HEK293 (cell line): ENCODE measurements around the gene CIDEB.
A peak's percentile ranks its signal among the peaks of the same experiment; 100 is the strongest.

Experiments
- CTCF ChIA-PET: fragments of 350-600 bp; formaldehyde crosslinking; extraction: SDS; loops from one replicate; lab custom pipeline; 2021; ENCODE audit warnings: antibody characterized with exemption; lab: Yijun Ruan, JAX
- POLR2A ChIA-PET: fragments of 300-600 bp; formaldehyde crosslinking; extraction: SDS; loops from one replicate; lab custom pipeline; 2020; ENCODE audit warnings: antibody characterized with exemption, inconsistent platforms; lab: Yijun Ruan, JAX
- H3K27ac ChIP-seq: fragments of 200-500 bp; sonication (Bioruptor generic); 2 replicates; pipeline ENCODE4 v1.5.1; 2014; ENCODE audit warnings: low read depth, low read length, control low read depth, inconsistent platforms; ENCODE audit errors: extremely low read depth
- H3K36me3 ChIP-seq, 2 experiments: fragments of 200-500 bp in 1 of 2; sonication (Bioruptor generic) in 1 of 2; 1 replicate in 1 of 2; 2 replicates in 1 of 2; pipeline ENCODE4 v1.5.1; 2014 to 2017; ENCODE audit warnings: inconsistent platforms in 2 of 2, low read length in 2 of 2; ENCODE audit not compliant: control insufficient read depth in 2 of 2, insufficient read depth in 1 of 2
- H3K4me1 ChIP-seq: fragments of 200-500 bp; sonication (Bioruptor generic); 2 replicates; pipeline ENCODE4 v1.5.1; 2014; ENCODE audit warnings: mild to moderate bottlenecking, low read length, inconsistent platforms; ENCODE audit not compliant: control insufficient read depth, insufficient read depth
- H3K4me3 ChIP-seq: 2 replicates; pipeline ENCODE4 v1.5.1; 2011; ENCODE audit warnings: low read depth, mild to moderate bottlenecking, control low read depth, low read length, moderate library complexity
- H3K9me3 ChIP-seq: fragments of 200-500 bp; sonication (Bioruptor generic); 2 replicates; pipeline ENCODE4 v1.5.1; 2014; ENCODE audit warnings: low read depth, low read length, inconsistent platforms; ENCODE audit not compliant: control insufficient read depth, insufficient read depth
- ATF2 ChIP-seq: fragments of 450-650 bp; formaldehyde crosslinking; IDR thresholded peaks from 2 replicates; pipeline ENCODE4 v1.5.1; 2016; ENCODE audit warnings: missing biosample characterization, missing genetic modification characterization, low read depth
- GLI2 ChIP-seq: fragments of 450-650 bp; formaldehyde crosslinking; IDR thresholded peaks from 2 replicates; pipeline ENCODE4; 2017; ENCODE audit warnings: missing biosample characterization, missing genetic modification characterization, low read depth, borderline replicate concordance
- GLI4 ChIP-seq: fragments of 450-650 bp; formaldehyde crosslinking; IDR thresholded peaks from 2 replicates; pipeline ENCODE4 v1.5.1; 2016; ENCODE audit warnings: missing biosample characterization, missing genetic modification characterization
- IKZF3 ChIP-seq: fragments of 450-650 bp; IDR thresholded peaks from 2 replicates; pipeline ENCODE4 v1.5.0; 2018; ENCODE audit warnings: missing biosample characterization, mild to moderate bottlenecking, missing genetic modification characterization, moderate library complexity
- KLF1 ChIP-seq: fragments of 450-650 bp; formaldehyde crosslinking; IDR thresholded peaks from 2 replicates; pipeline ENCODE4 v1.5.1; 2016; ENCODE audit warnings: missing biosample characterization, missing genetic modification characterization
- KLF16 ChIP-seq: fragments of 450-650 bp; formaldehyde crosslinking; IDR thresholded peaks from 2 replicates; pipeline ENCODE4 v1.5.1; 2017; ENCODE audit warnings: missing biosample characterization, missing genetic modification characterization
- KLF7 ChIP-seq: fragments of 450-650 bp; formaldehyde crosslinking; IDR thresholded peaks from 2 replicates; pipeline ENCODE4 v1.5.1; 2016; ENCODE audit warnings: missing biosample characterization, missing genetic modification characterization, borderline replicate concordance
- KLF9 ChIP-seq: fragments of 450-650 bp; formaldehyde crosslinking; IDR thresholded peaks from 2 replicates; pipeline ENCODE4 v1.5.1; 2016; ENCODE audit warnings: missing biosample characterization, missing genetic modification characterization, low read depth
- SP2 ChIP-seq: fragments of 450-650 bp; formaldehyde crosslinking; IDR thresholded peaks from 2 replicates; pipeline ENCODE4 v1.5.1; 2016; ENCODE audit warnings: missing biosample characterization, missing genetic modification characterization
- TRIM28 ChIP-seq: IDR thresholded peaks from 2 replicates; pipeline ENCODE4 v1.6.1; 2011; ENCODE audit warnings: low read length, control low read depth, borderline replicate concordance
- WT1 ChIP-seq: fragments of 450-650 bp; formaldehyde crosslinking; IDR thresholded peaks from 2 replicates; pipeline ENCODE4 v1.5.1; 2016; ENCODE audit warnings: missing biosample characterization, missing genetic modification characterization
- ZNF148 ChIP-seq: fragments of 450-650 bp; formaldehyde crosslinking; IDR thresholded peaks from 2 replicates; pipeline ENCODE4 v1.5.0; 2017; ENCODE audit warnings: missing biosample characterization, missing genetic modification characterization, borderline replicate concordance
- ZNF2 ChIP-seq: fragments of 450-650 bp; formaldehyde crosslinking; IDR thresholded peaks from 2 replicates; pipeline ENCODE4 v1.5.1; 2016; ENCODE audit warnings: missing biosample characterization, missing genetic modification characterization
- ZNF398 ChIP-seq: fragments of 450-650 bp; formaldehyde crosslinking; IDR thresholded peaks from 2 replicates; pipeline ENCODE4 v1.5.1; 2017; ENCODE audit warnings: missing biosample characterization, missing genetic modification characterization
- ZNF624 ChIP-seq: fragments of 450-650 bp; formaldehyde crosslinking; IDR thresholded peaks from 2 replicates; pipeline ENCODE4 v1.5.1; 2017; ENCODE audit warnings: missing biosample characterization, missing genetic modification characterization
- ZNF76 ChIP-seq: fragments of 450-650 bp; formaldehyde crosslinking; IDR thresholded peaks from 2 replicates; pipeline ENCODE4; 2016; ENCODE audit warnings: low read depth, missing biosample characterization, missing genetic modification characterization, borderline replicate concordance
- ZNF837 ChIP-seq: fragments of 450-650 bp; formaldehyde crosslinking; IDR thresholded peaks from 2 replicates; pipeline ENCODE4 v1.5.1; 2016; ENCODE audit warnings: missing biosample characterization, missing genetic modification characterization
- ZNF843 ChIP-seq: fragments of 450-650 bp; formaldehyde crosslinking; IDR thresholded peaks from 2 replicates; pipeline ENCODE4 v1.5.1; 2016; ENCODE audit warnings: missing biosample characterization, missing genetic modification characterization
- ZSCAN16 ChIP-seq: fragments of 450-650 bp; formaldehyde crosslinking; IDR thresholded peaks from 2 replicates; pipeline ENCODE4 v1.5.1; 2016; ENCODE audit warnings: missing biosample characterization, missing genetic modification characterization

The CIDEB gene

DNA sequence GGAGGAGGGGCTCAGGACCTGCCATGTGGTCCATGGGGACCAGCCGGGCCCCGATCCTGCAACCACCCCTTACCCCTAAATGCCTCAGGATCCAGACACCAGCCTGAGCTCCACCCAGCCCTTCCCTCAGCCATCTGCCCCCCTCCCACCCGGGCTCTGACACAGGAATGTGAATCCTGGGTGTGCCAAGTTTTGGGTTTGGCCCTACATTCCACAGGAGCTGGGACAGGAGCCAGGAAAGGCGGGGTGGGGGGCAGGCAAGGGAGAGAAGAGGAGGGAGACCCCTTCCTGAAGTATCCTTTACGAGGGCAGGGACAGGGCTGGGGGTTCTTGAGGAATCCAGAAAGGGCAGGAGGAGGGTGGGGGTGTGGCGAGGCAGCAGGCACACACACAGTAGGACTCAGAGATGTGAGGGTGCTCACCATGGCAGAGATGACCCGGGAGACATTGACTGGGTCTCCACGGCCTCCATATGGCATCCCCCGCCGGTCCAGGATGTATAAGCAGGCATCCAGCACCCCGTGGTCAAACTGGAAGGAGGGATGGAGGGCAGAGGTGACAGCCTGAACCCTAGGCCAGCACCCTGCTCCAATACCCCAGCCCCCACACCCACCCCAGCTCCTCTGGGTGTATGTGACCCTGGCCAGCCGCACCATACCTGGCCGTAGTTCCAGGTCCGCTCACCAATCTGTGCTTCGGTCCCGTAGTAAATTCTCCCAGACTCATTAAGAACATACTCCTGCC, 48.3 kb downstream of the CIDEB start:
- CTCF ChIA-PET = interaction anchor here (1.6 kb wide), 1 partner anchor 11 kb away, joined by 3 read pairs; the partner anchor contains the start of gene RABGGTA
- no peaks in the 10 kb centered on the region for H3K4me1 ChIP-seq
- no peak overlapping the region for H3K27ac ChIP-seq
- no peaks in the 10 kb centered on the region for H3K9me3 ChIP-seq
- TF ChIP-seq ZNF398 (tag by site-specific recombination) (no peak), KLF1 (tag by site-specific recombination) (0 out of 2 replicates have a peak, but pooled peaks have one; percentile 22)
- TF ChIP-seq, all 188 proteins: peak for 1
- peaks cover 0 to 10% of the 10 kb centered on the region in 2 experiments; a peak in 1 of 3 replicates for H3K36me3 ChIP-seq
- POLR2A ChIA-PET = no interaction called here
- no peak overlapping the region for H3K4me3 ChIP-seq

GRCh38 chr14:24258548-24259265, 49.1 kb downstream of the CIDEB start:
- H3K27ac ChIP-seq = no peak overlapping the region
- no peaks in the 10 kb centered on the region for H3K9me3 ChIP-seq
- TF ChIP-seq ZNF76 (tag by site-specific recombination) = no peak
- no peak for TF ChIP-seq IKZF3 (tag by site-specific recombination)
- no peak for TF ChIP-seq ATF2 (tag by site-specific recombination)
- TF ChIP-seq ZNF837 = no peak
- TF ChIP-seq SP2 (tag by site-specific recombination) = no peak
- TF ChIP-seq ZNF624 (tag by site-specific recombination) = no peak
- no peak for TF ChIP-seq ZNF398 (tag by site-specific recombination)
- TF ChIP-seq ZNF843 (tag by site-specific recombination) = no peak
- H3K4me3 ChIP-seq = no peak overlapping the region
- H3K36me3 ChIP-seq = peaks cover 0 to 15% of the 10 kb centered on the region in 2 experiments; a peak in 1 of 3 replicates
- H3K4me1 ChIP-seq = no peaks in the 10 kb centered on the region
- ChIA-PET POLR2A (interaction anchor here (0.7 kb wide), 1 partner anchor 12 kb away, joined by 3 read pairs; no protein-coding TSS in a partner anchor), CTCF (interaction anchor here (1.6 kb wide), 1 partner anchor 12 kb away, joined by 3 read pairs; the partner anchor contains the start of gene RABGGTA)

DNA sequence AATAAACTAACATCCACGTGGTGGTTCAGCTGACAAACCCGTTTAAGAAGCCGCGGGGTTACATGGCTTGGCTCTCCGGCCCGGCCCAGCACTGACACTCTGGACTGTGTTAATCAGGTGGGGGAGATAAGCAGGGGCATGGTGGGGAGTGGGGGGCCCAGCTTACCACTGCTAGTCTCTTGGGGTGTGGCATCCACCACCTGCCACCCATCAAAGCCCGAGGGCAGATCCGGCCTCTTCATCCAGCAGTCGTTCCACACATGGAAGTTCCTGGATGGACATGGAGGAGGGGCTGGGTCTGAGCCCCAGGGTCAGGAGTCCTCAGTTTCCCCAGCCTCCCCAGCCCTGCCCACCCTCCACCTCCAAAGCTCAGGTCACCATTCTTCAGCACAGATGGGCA, 49.7 kb downstream of the CIDEB start:
- no peaks in the 10 kb centered on the region for H3K9me3 ChIP-seq
- CTCF ChIA-PET = interaction anchor here (1.6 kb wide), 1 partner anchor 13 kb away, joined by 3 read pairs; the partner anchor contains the start of gene RABGGTA
- no peak for TF ChIP-seq KLF16
- no peak for TF ChIP-seq GLI2 (tag by site-specific recombination)
- no peak for TF ChIP-seq GLI4 (tag by site-specific recombination)
- TF ChIP-seq KLF9 (tag by site-specific recombination) = no peak
- TF ChIP-seq KLF7 (tag by site-specific recombination) = no peak
- TF ChIP-seq ZNF2 (tag by site-specific recombination) = no peak
- TF ChIP-seq ZNF148 = no peak
- no peak for TF ChIP-seq WT1 (tag by site-specific recombination)
- no peak for TF ChIP-seq ZSCAN16 (tag by site-specific recombination)
- TF ChIP-seq TRIM28 = no peak

More for the DNA sequence above, 49.7 kb downstream of the CIDEB start:
- Histone ChIP-seq H3K27ac (no peak overlapping the region), H3K4me3 (no peak overlapping the region), H3K36me3 (peaks cover 0 to 15% of the 10 kb centered on the region in 2 experiments; a peak in 2 of 3 replicates), H3K4me1 (no peaks in the 10 kb centered on the region)
- POLR2A ChIA-PET = interaction anchor here (0.7 kb wide), 1 partner anchor 13 kb away, joined by 3 read pairs; no protein-coding TSS in a partner anchor
